HepG2 (cell line): ENCODE data around the gene NTMT1. TPM values are rescaled to one million over a fixed set of nuclear protein-coding genes. Genes with fewer than 3 reads are reported as not detected.

Source experiments
- ATAC-seq: fragments of 200-7000 bp; cut with Tn5 transposase; 3 replicates; pipeline ENCODE4 v1.9.1; 2020; ENCODE audit warnings: mild to moderate bottlenecking, moderate library complexity
- BruUV-seq: library from RNA; stranded (reverse); fragments of 400-500 nt; replicated peaks from 2 replicates; lab custom pipeline; 2021; lab: Mats Ljungman, UMichigan
- CTCF ChIA-PET: fragments of 300-600 bp; formaldehyde crosslinking; extraction: SDS; loops from one replicate; lab custom pipeline; 2021; ENCODE audit warnings: low total read pairs, inconsistent platforms, low intra/inter-chr PET ratio; lab: Yijun Ruan, JAX
- POLR2A ChIA-PET: fragments of 350-600 bp; sonication (Branson Sonifier 250); formaldehyde crosslinking; loops from one replicate; lab custom pipeline; 2020; ENCODE audit warnings: antibody characterized with exemption, inconsistent platforms; lab: Yijun Ruan, JAX
- DNase-seq: peaks from one replicate; pipeline ENCODE4 v3.0.0-alpha.2; 2015; ENCODE audit warnings: low spot score
- FAIRE-seq: peaks from 3 replicates; lab custom pipeline; 2011; peaks lifted over from hg19 to GRCh38; lab: Jason Lieb, UNC
- H2AFZ ChIP-seq: one replicate; pipeline ENCODE4 v1.6.1; 2011; ENCODE audit warnings: low read length, inconsistent platforms
- H3K27ac ChIP-seq: fragments of 300-600 bp; 3 replicates; pipeline ENCODE4 v1.8.0; 2011; ENCODE audit warnings: mixed run types, mild to moderate bottlenecking, mixed read lengths, low read length, inconsistent platforms; ENCODE audit not compliant: insufficient read depth; ENCODE audit errors: extremely low read length
- H3K27me3 ChIP-seq, 2 experiments: fragments of 200-600 bp in 1 of 2; 2 replicates in 1 of 2; 3 replicates in 1 of 2; pipeline versions ENCODE4 v1.6.0 to v1.8.0; 2011; ENCODE audit warnings: low read length in 2 of 2, mild to moderate bottlenecking in 2 of 2, moderate library complexity in 2 of 2, inconsistent platforms in 1 of 2; ENCODE audit not compliant: insufficient read depth in 2 of 2, control insufficient read depth in 1 of 2
- H3K36me3 ChIP-seq, 2 experiments: fragments of 200-600 bp in 1 of 2; replicated peaks in 1 of 2; 2 replicates in 1 of 2; 3 replicates in 1 of 2; pipeline versions ENCODE4 v1.5.1 to v1.8.0; 2011; ENCODE audit warnings: low read length in 2 of 2, inconsistent platforms in 1 of 2; ENCODE audit not compliant: insufficient read depth in 2 of 2, control insufficient read depth in 1 of 2
- H3K4me1 ChIP-seq: 2 replicates; pipeline ENCODE4 v1.5.1; 2012; ENCODE audit warnings: low read length, inconsistent platforms; ENCODE audit not compliant: insufficient read depth
- H3K4me2 ChIP-seq: 2 replicates; pipeline ENCODE4 v1.6.0; 2011; ENCODE audit warnings: low read depth, low read length, inconsistent platforms
- H3K4me3 ChIP-seq, 3 experiments: fragments of 200-600 bp in 1 of 3; sonication (generic), shearing (Covaris generic) in 1 of 3; replicated peaks in 1 of 3; 2 replicates each; pipeline ENCODE4 v1.5.1; 2011 to 2016; ENCODE audit warnings: low read length in 3 of 3, inconsistent platforms in 2 of 3, low read depth in 2 of 3, mild to moderate bottlenecking in 2 of 3, control low read depth in 1 of 3, mixed read lengths in 1 of 3; ENCODE audit not compliant: insufficient read depth in 1 of 3
- H3K79me2 ChIP-seq: one replicate; pipeline ENCODE4 v1.6.1; 2011; ENCODE audit warnings: low read length, inconsistent platforms; ENCODE audit not compliant: insufficient read depth
- H3K9ac ChIP-seq: 2 replicates; pipeline ENCODE4 v1.6.0; 2011; ENCODE audit warnings: mild to moderate bottlenecking, low read depth, low read length, inconsistent platforms; ENCODE audit not compliant: insufficient read depth
- H3K9me3 ChIP-seq: 2 replicates; pipeline ENCODE4 v1.5.1; 2012; ENCODE audit warnings: mild to moderate bottlenecking, low read length
- H4K20me1 ChIP-seq: 2 replicates; pipeline ENCODE4 v1.6.0; 2011; ENCODE audit warnings: inconsistent platforms, mild to moderate bottlenecking, low read length, moderate library complexity; ENCODE audit not compliant: insufficient read depth
- BRF2 ChIP-seq: sonication (generic); formaldehyde crosslinking; IDR thresholded peaks from 2 replicates; pipeline ENCODE4 v1.8.1; 2022; ENCODE audit warnings: mild to moderate bottlenecking, missing genetic modification reagents
- NR2F6 ChIP-seq, 2 experiments: IDR thresholded peaks; 2 replicates each; pipeline ENCODE4 v1.6.1; 2016; ENCODE audit warnings: antibody characterized with exemption in 1 of 2, mild to moderate bottlenecking in 1 of 2
- PAX8 ChIP-seq: sonication (generic); formaldehyde crosslinking; IDR thresholded peaks from 2 replicates; pipeline ENCODE4 v1.8.0; 2022; ENCODE audit warnings: mild to moderate bottlenecking, missing genetic modification reagents, borderline replicate concordance
- REST ChIP-seq, 2 experiments: IDR thresholded peaks; 2 replicates each; pipeline ENCODE4 v1.6.1; 2011 to 2012; ENCODE audit warnings: low read length in 2 of 2, borderline replicate concordance in 1 of 2, low read depth in 1 of 2, mild to moderate bottlenecking in 1 of 2, moderate library complexity in 1 of 2
- ZNF280B ChIP-seq: sonication (generic); formaldehyde crosslinking; IDR thresholded peaks from 2 replicates; pipeline ENCODE4 v1.5.0; 2020; ENCODE audit warnings: missing genetic modification reagents, mild to moderate bottlenecking, borderline replicate concordance
- ZNF44 ChIP-seq: sonication (generic); formaldehyde crosslinking; IDR thresholded peaks from 2 replicates; pipeline ENCODE4 v1.5.1; 2020; ENCODE audit warnings: mild to moderate bottlenecking, missing genetic modification reagents
- ZNF660 ChIP-seq: sonication (generic); formaldehyde crosslinking; IDR thresholded peaks from 2 replicates; pipeline ENCODE4 v1.5.1; 2020; ENCODE audit warnings: mild to moderate bottlenecking, low read depth, missing genetic modification reagents, borderline replicate concordance
- ZNF709 ChIP-seq: sonication (generic); formaldehyde crosslinking; IDR thresholded peaks from 2 replicates; pipeline ENCODE4 v1.5.0; 2020; ENCODE audit warnings: mild to moderate bottlenecking, missing genetic modification reagents
- WGBS: methylation state at CpG from one replicate; pipeline ENCODE4 v1.1.6; 2017; ENCODE audit warnings: low lambda C conversion rate; 5-methylcytosine and 5-hydroxymethylcytosine counted together
- in situ Hi-C: cut with HindIII; loops from 2 replicates; pipeline ENCODE4 v1.10.0; 2017; ENCODE audit warnings: low pct_unique_long_range_greater_than_20kb; ENCODE audit not compliant: extremely low pct_ligation_motif_present
- intact Hi-C: fragments of 100-400 bp; cut with micrococcal nuclease; formaldehyde crosslinking; loops from one replicate; pipeline ENCODE4 v1.10.0; 2022; ENCODE audit not compliant: unreplicated experiment
- polyA plus RNA-seq, 8 experiments: library from polyadenylated mRNA; depleted of rRNA in 3 of 8; stranded (reverse) in 7 of 8; unstranded in 1 of 8; fragments of >200 nt; fragmentation: Illumina TruSeq in 4 of 8; extraction: Trizol in 4 of 8; gene quantifications; 2 replicates each; pipeline versions ENCODE4 v1.2.1 to v1.2.3, GENCODE V29; 2011 to 2016; ENCODE audit warnings: low read depth in 4 of 8, missing spikeins in 1 of 8, mixed read lengths in 1 of 8; ENCODE audit not compliant: insufficient read depth in 1 of 8
- total RNA-seq, 5 experiments: library from RNA; depleted of rRNA; stranded (reverse); fragments of >200 nt; fragmentation: Illumina TruSeq; extraction: Trizol; gene quantifications; 2 replicates each; pipeline ENCODE4 v1.2.3, GENCODE V29; 2016; ENCODE audit warnings: low read depth in 1 of 5

Gene NTMT1
- total and polyA plus RNA-seq, 2 of the 13 experiments (the other 11 are each of a cell fraction or from before 2014, with no cell fraction given), result 49.1 to 53.8 TPM

- no peak for FAIRE-seq
- no peak overlapping the region for H2AFZ ChIP-seq
- ChIA-PET CTCF (no interaction called here), POLR2A (no interaction called here)
- no peaks in the 10 kb centered on the region for H4K20me1 ChIP-seq
- no peaks in the 10 kb centered on the region for H3K9me3 ChIP-seq
- H3K9ac ChIP-seq, result no peak overlapping the region
- H3K4me2 ChIP-seq, result no peak overlapping the region
- in situ Hi-C loops (no loop called here), intact Hi-C loops (no loop called here)
- WGBS, result 11% methylated on average over 10 of the region's 13 CpGs
- DNase-seq, result no peak
- H3K36me3 ChIP-seq, result no peaks in the 10 kb centered on the region
- no TSS peak for BruUV-seq
- peaks cover 18 to 60% of the 10 kb centered on the region in 2 experiments for H3K27me3 ChIP-seq
- peak; percentile 40; the same call in 1 of the 2 replicates for TF ChIP-seq NR2F6 (IDR thresholded peaks at IDR 0.05)
- no peak for TF ChIP-seq NR2F6 (CRISPR knock-in tag; IDR thresholded peaks at IDR 0.05)
- no peak for TF ChIP-seq BRF2 (CRISPR knock-in tag)
- ATAC-seq, result no peak
- H3K4me3 ChIP-seq, result no peak overlapping the region; a peak in 1 of 6 replicates
- H3K79me2 ChIP-seq, result no peaks in the 10 kb centered on the region
- no peak overlapping the region for H3K27ac ChIP-seq
- no peaks in the 10 kb centered on the region for H3K4me1 ChIP-seq
Measured at GRCh38 chr9:129666575-129666974, 40.6 kb downstream of the NTMT1 start.

- TF ChIP-seq ZNF280B (CRISPR knock-in tag) (no peak), ZNF44 (CRISPR knock-in tag) (no peak), ZNF709 (CRISPR knock-in tag) (no peak), REST (IDR thresholded peaks at IDR 0.05; ENCODE audit: borderline replicate concordance in 1 of 2, low read depth in 1 of 2, low read length in 2 of 2) (no peak), PAX8 (CRISPR knock-in tag) (no peak), ZNF660 (CRISPR knock-in tag) (no peak)
- Histone ChIP-seq H3K4me1 (no peaks in the 10 kb centered on the region), H2AFZ (no peak overlapping the region), H3K9ac (no peak overlapping the region), H3K4me2 (no peak overlapping the region), H3K27ac (no peak overlapping the region), H3K79me2 (no peaks in the 10 kb centered on the region), H3K27me3 (peaks cover 19 to 66% of the 10 kb centered on the region in 2 experiments), H3K36me3 (no peaks in the 10 kb centered on the region), H4K20me1 (no peaks in the 10 kb centered on the region), H3K4me3 (no peak overlapping the region), H3K9me3 (no peaks in the 10 kb centered on the region)
- intact Hi-C loops, result no loop called here
- FAIRE-seq (no peak), ATAC-seq (no peak; the same call in 2 of the 3 replicates), DNase-seq (no peak)
- WGBS, result 16% methylated on average over 8 of the region's 11 CpGs
- no TSS peak for BruUV-seq
- in situ Hi-C loops, result no loop called here
- CTCF ChIA-PET, result no interaction called here
- POLR2A ChIA-PET, result no interaction called here
Measured at GRCh38 chr9:129667378-129667777, 41.4 kb downstream of the NTMT1 start.
